Measurements from ENCODE around the gene ACP5.
"Not testable (repeated sequence)": the region's sequence is repeated elsewhere in the genome, so short reads cannot be mapped to it uniquely, and the experiment has no call there.

Gene ACP5
- 10.7 to 14.9 (median 13.8) reads per million in 3 donors for total RNA-seq

- no peaks in the 10 kb centered on the region for H3K27me3 ChIP-seq (replicated peaks; ENCODE audit: control insufficient read depth, insufficient read depth, low read length, poor library complexity, severe bottlenecking)
- peak within 1 kb of the TSS; percentile 11 for H3K27ac ChIP-seq (ENCODE audit: insufficient read depth, low read length, poor library complexity, severe bottlenecking)
- peak within 1 kb of the TSS; percentile 68 for H3K4me3 ChIP-seq (ENCODE audit: insufficient read depth, low read depth, low read length, poor library complexity, severe bottlenecking)
- peaks cover 20% of the 10 kb centered on the region for H3K4me1 ChIP-seq (ENCODE audit: control insufficient read depth, insufficient read depth, low read length, poor library complexity, severe bottlenecking)
- H3K36me3 ChIP-seq (ENCODE audit: control insufficient read depth, insufficient read depth, low read length): no peaks in the 10 kb centered on the region
- no peak for DNase-seq
- no peaks in the 10 kb centered on the region for H3K9me3 ChIP-seq (ENCODE audit: control insufficient read depth, low read length)
Observed at GRCh38 chr19:11577451-11578257, at the start of gene ACP5. ACP5 (minus strand) TSS chr19:11577645; CDS start chr19:11577317, 328 bp downstream.

- DNase-seq: no peak
- Histone ChIP-seq H3K4me1 (ENCODE audit: control insufficient read depth, insufficient read depth, low read length, poor library complexity, severe bottlenecking) (no peaks in the 10 kb centered on the region), H3K4me3 (ENCODE audit: insufficient read depth, low read depth, low read length, poor library complexity, severe bottlenecking) (no peak overlapping the region), H3K9me3 (ENCODE audit: control insufficient read depth, low read length) (no peaks in the 10 kb centered on the region), H3K27ac (ENCODE audit: insufficient read depth, low read length, poor library complexity, severe bottlenecking) (no peak overlapping the region), H3K36me3 (ENCODE audit: control insufficient read depth, insufficient read depth, low read length) (no peaks in the 10 kb centered on the region), H3K27me3 (replicated peaks; ENCODE audit: control insufficient read depth, insufficient read depth, low read length, poor library complexity, severe bottlenecking) (no peaks in the 10 kb centered on the region)
Observed at GRCh38 chr19:11626252-11626651, 48.8 kb upstream of the ACP5 start.

GRCh38 chr19:11624069-11624463, 46.6 kb upstream of the ACP5 start:
- H3K4me1 ChIP-seq (ENCODE audit: control insufficient read depth, insufficient read depth, low read length, poor library complexity, severe bottlenecking): no peaks in the 10 kb centered on the region
- no peak overlapping the region for H3K4me3 ChIP-seq (ENCODE audit: insufficient read depth, low read depth, low read length, poor library complexity, severe bottlenecking)
- H3K27ac ChIP-seq (ENCODE audit: insufficient read depth, low read length, poor library complexity, severe bottlenecking): no peak overlapping the region
- H3K27me3 ChIP-seq (replicated peaks; ENCODE audit: control insufficient read depth, insufficient read depth, low read length, poor library complexity, severe bottlenecking): no peaks in the 10 kb centered on the region
- no peak for DNase-seq
- H3K36me3 ChIP-seq (ENCODE audit: control insufficient read depth, insufficient read depth, low read length): peaks cover 8% of the 10 kb centered on the region
- H3K9me3 ChIP-seq (ENCODE audit: control insufficient read depth, low read length): no peaks in the 10 kb centered on the region

- not testable (repeated sequence) for H3K27me3 ChIP-seq (replicated peaks; ENCODE audit: control insufficient read depth, insufficient read depth, low read length, poor library complexity, severe bottlenecking); DNase-seq; H3K4me1 ChIP-seq (ENCODE audit: control insufficient read depth, insufficient read depth, low read length, poor library complexity, severe bottlenecking); H3K27ac ChIP-seq (ENCODE audit: insufficient read depth, low read length, poor library complexity, severe bottlenecking); H3K4me3 ChIP-seq (ENCODE audit: insufficient read depth, low read depth, low read length, poor library complexity, severe bottlenecking)
- peaks cover 13% of the 10 kb centered on the region for H3K36me3 ChIP-seq (ENCODE audit: control insufficient read depth, insufficient read depth, low read length)
- peaks cover 11% of the 10 kb centered on the region for H3K9me3 ChIP-seq (ENCODE audit: control insufficient read depth, low read length)
Observed at GRCh38 chr19:11622401-11622800, 45.0 kb upstream of the ACP5 start.

GRCh38 chr19:11620553-11620952, 43.1 kb upstream of the ACP5 start:
- Histone ChIP-seq H3K4me3 (ENCODE audit: insufficient read depth, low read depth, low read length, poor library complexity, severe bottlenecking) (no peak overlapping the region), H3K27me3 (replicated peaks; ENCODE audit: control insufficient read depth, insufficient read depth, low read length, poor library complexity, severe bottlenecking) (no peaks in the 10 kb centered on the region), H3K36me3 (ENCODE audit: control insufficient read depth, insufficient read depth, low read length) (peaks cover 27% of the 10 kb centered on the region), H3K4me1 (ENCODE audit: control insufficient read depth, insufficient read depth, low read length, poor library complexity, severe bottlenecking) (no peaks in the 10 kb centered on the region), H3K27ac (ENCODE audit: insufficient read depth, low read length, poor library complexity, severe bottlenecking) (no peak overlapping the region), H3K9me3 (ENCODE audit: control insufficient read depth, low read length) (peaks cover 17% of the 10 kb centered on the region)
- DNase-seq: no peak

GRCh38 chr19:11617180-11618062, 40.0 kb upstream of the ACP5 start:
- Histone ChIP-seq H3K27ac (ENCODE audit: insufficient read depth, low read length, poor library complexity, severe bottlenecking) (no peak overlapping the region), H3K36me3 (ENCODE audit: control insufficient read depth, insufficient read depth, low read length) (peaks cover 30% of the 10 kb centered on the region), H3K4me1 (ENCODE audit: control insufficient read depth, insufficient read depth, low read length, poor library complexity, severe bottlenecking) (no peaks in the 10 kb centered on the region), H3K9me3 (ENCODE audit: control insufficient read depth, low read length) (peaks cover 17% of the 10 kb centered on the region), H3K4me3 (ENCODE audit: insufficient read depth, low read depth, low read length, poor library complexity, severe bottlenecking) (no peak overlapping the region), H3K27me3 (replicated peaks; ENCODE audit: control insufficient read depth, insufficient read depth, low read length, poor library complexity, severe bottlenecking) (no peaks in the 10 kb centered on the region)
- no peak for DNase-seq

- Histone ChIP-seq H3K27me3 (replicated peaks; ENCODE audit: control insufficient read depth, insufficient read depth, low read length, poor library complexity, severe bottlenecking) (no peaks in the 10 kb centered on the region), H3K36me3 (ENCODE audit: control insufficient read depth, insufficient read depth, low read length) (peaks cover 22% of the 10 kb centered on the region), H3K4me3 (ENCODE audit: insufficient read depth, low read depth, low read length, poor library complexity, severe bottlenecking) (no peak overlapping the region), H3K27ac (ENCODE audit: insufficient read depth, low read length, poor library complexity, severe bottlenecking) (no peak overlapping the region), H3K9me3 (ENCODE audit: control insufficient read depth, low read length) (peaks cover 11% of the 10 kb centered on the region), H3K4me1 (ENCODE audit: control insufficient read depth, insufficient read depth, low read length, poor library complexity, severe bottlenecking) (no peaks in the 10 kb centered on the region)
- DNase-seq: no peak
Observed at GRCh38 chr19:11612816-11613511, 35.5 kb upstream of the ACP5 start.

- peaks cover 10% of the 10 kb centered on the region for H3K36me3 ChIP-seq (ENCODE audit: control insufficient read depth, insufficient read depth, low read length)
- H3K4me1 ChIP-seq (ENCODE audit: control insufficient read depth, insufficient read depth, low read length, poor library complexity, severe bottlenecking): no peaks in the 10 kb centered on the region
- no peak overlapping the region for H3K4me3 ChIP-seq (ENCODE audit: insufficient read depth, low read depth, low read length, poor library complexity, severe bottlenecking)
- no peak overlapping the region for H3K27ac ChIP-seq (ENCODE audit: insufficient read depth, low read length, poor library complexity, severe bottlenecking)
- peaks cover 2% of the 10 kb centered on the region for H3K9me3 ChIP-seq (ENCODE audit: control insufficient read depth, low read length)
- DNase-seq: no peak
- H3K27me3 ChIP-seq (replicated peaks; ENCODE audit: control insufficient read depth, insufficient read depth, low read length, poor library complexity, severe bottlenecking): no peaks in the 10 kb centered on the region
Observed at GRCh38 chr19:11611730-11612129, 34.3 kb upstream of the ACP5 start.

GRCh38 chr19:11606484-11606883, 29.0 kb upstream of the ACP5 start:
- H3K4me1 ChIP-seq (ENCODE audit: control insufficient read depth, insufficient read depth, low read length, poor library complexity, severe bottlenecking): no peaks in the 10 kb centered on the region
- no peaks in the 10 kb centered on the region for H3K27me3 ChIP-seq (replicated peaks; ENCODE audit: control insufficient read depth, insufficient read depth, low read length, poor library complexity, severe bottlenecking)
- H3K4me3 ChIP-seq (ENCODE audit: insufficient read depth, low read depth, low read length, poor library complexity, severe bottlenecking): no peak overlapping the region
- no peak overlapping the region for H3K27ac ChIP-seq (ENCODE audit: insufficient read depth, low read length, poor library complexity, severe bottlenecking)
- no peak for DNase-seq
- H3K9me3 ChIP-seq (ENCODE audit: control insufficient read depth, low read length): no peaks in the 10 kb centered on the region
- H3K36me3 ChIP-seq (ENCODE audit: control insufficient read depth, insufficient read depth, low read length): no peaks in the 10 kb centered on the region
